Activated CD4-positive, alpha-beta T cell treated with anti-CD3 and anti-CD28 coated beads, Interleukin-2, amount 10 ng/mL, durations not matched to agents 24 days and 14 days (primary cell): Measurements from ENCODE around the gene PNP. TPM values are rescaled to one million over a fixed set of nuclear protein-coding genes. Genes with fewer than 3 reads are reported as not detected.
"Not testable (repeated sequence)": the region's sequence is repeated elsewhere in the genome, so short reads cannot be mapped to it uniquely, and the experiment has no call there.

Experiments
- DNase-seq: peaks from one replicate; pipeline ENCODE4 v3.0.0; 2022
- H3K27ac Mint-ChIP-seq: one replicate; pipeline ENCODE4 v1.8.0; 2022; ENCODE audit warnings: mild to moderate bottlenecking, mixed read lengths
- H3K27me3 Mint-ChIP-seq: one replicate; pipeline ENCODE4 v1.8.0; 2022; ENCODE audit warnings: mixed read lengths
- H3K36me3 Mint-ChIP-seq: one replicate; pipeline ENCODE4 v1.8.0; 2022; ENCODE audit warnings: low read depth, mild to moderate bottlenecking, mixed read lengths
- H3K4me1 Mint-ChIP-seq: one replicate; pipeline ENCODE4 v1.8.0; 2021; ENCODE audit warnings: mixed read lengths
- H3K4me3 Mint-ChIP-seq: one replicate; pipeline ENCODE4 v1.8.0; 2022; ENCODE audit warnings: mild to moderate bottlenecking, moderate library complexity, mixed read lengths
- H3K9me3 Mint-ChIP-seq: one replicate; pipeline ENCODE4 v1.8.0; 2021; ENCODE audit warnings: mixed read lengths
- intact Hi-C: fragments of 100-400 bp; cut with micrococcal nuclease; formaldehyde crosslinking; loops from one replicate; pipeline ENCODE4 v1.15.1; 2023
- total RNA-seq: library from RNA; stranded (reverse); gene quantifications from 2 replicates; pipeline ENCODE4 v1.2.3, GENCODE V29; 2022

PNP gene
- total RNA-seq, 1 donor from 2014 or later, result 158 TPM

DNA sequence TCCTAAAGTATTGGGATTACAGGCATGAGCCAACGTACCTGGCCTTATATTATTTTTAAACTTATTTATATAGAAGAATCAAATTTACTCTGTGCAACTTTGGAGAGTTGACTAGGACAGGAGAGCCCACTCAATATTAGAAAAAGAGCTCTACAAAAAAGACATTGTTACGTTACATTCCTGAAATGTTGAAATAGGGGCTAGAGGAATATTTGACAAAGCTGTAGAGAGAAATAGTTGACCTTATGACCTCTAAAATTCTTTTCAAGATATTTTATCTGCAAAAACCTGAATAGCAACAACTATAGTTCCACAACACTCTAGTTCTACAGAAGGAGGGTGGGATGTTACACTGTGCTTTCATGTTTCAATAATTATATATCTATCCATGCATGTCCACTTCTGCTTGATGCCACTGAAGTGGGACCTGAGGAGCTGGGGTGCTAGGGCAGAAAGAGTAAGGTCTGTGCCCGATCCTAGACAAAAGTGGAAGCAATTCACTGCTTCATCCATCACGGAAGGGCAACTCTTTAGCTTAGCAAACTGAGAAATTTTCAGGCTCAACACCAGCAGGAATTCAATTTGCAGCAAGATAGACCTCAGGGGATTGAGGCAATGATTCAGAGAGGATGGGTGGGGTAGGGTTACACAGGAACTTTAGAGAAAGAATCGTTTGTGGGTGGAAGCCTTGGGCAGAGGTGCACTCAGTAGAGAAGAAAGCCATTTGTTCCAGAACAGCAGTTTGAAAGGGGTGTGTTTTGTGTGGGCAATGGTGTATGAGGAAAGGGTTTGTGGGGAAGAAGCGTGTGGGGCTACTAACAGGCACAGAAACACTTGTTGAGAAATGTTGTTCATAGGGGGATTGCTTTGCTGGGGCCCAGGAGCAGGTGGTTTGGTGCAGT is 20.1 kb downstream of the PNP start:
- peak; percentile 76 for DNase-seq

DNA sequence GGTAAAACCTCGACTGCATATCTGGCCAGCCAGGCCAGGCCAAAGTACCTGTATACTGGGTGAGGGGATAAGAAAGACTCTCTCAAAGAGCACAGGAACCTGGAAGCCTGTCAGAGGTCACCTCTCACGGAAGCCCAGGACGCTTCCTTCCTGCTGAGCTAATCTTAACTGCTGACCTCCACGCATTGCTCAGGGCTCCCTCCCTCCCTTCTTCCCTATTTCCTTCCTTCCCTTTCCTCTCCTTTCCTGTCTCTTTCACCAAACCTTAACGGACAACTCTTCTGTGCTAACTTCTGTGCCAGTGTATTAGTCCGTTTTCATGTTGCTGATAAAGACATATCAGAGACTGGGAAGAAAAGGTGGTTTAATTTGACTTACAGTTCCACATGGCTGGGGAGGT is 21.4 kb downstream of the PNP start:
- peak overlapping the region; percentile 13 for H3K4me3 Mint-ChIP-seq

More for the DNA sequence above, 20.1 kb downstream of the PNP start:
- peak overlapping the region; percentile 55 for H3K4me3 Mint-ChIP-seq
- peaks cover 51% of the 10 kb centered on the region for H3K4me1 Mint-ChIP-seq
- no peaks in the 10 kb centered on the region for H3K27me3 Mint-ChIP-seq
- no peaks in the 10 kb centered on the region for H3K36me3 Mint-ChIP-seq
- H3K9me3 Mint-ChIP-seq, result no peaks in the 10 kb centered on the region
- H3K27ac Mint-ChIP-seq, result peak overlapping the region; percentile 73
- intact Hi-C loops, result no loop called here

DNA sequence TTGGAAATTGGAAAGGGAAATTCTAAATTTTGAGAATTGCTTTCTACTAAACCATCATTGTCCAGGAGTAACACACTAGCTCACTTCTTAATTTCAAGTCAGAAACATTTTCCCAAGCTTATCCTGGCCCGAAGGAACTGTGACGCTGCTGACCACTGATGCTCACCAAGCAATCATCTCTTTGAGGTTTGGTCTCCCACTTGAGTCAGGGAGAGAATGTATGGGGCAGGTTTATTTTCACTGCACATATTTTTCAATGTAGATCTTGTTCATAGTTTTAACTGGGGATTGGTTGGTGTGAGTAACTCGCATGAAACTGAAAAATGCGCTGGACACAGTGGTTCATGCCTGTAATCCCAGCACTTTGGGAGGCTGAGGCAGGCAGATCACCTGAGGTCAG is 23.3 kb downstream of the PNP start:
- intact Hi-C loops, result no loop called here
- H3K27me3 Mint-ChIP-seq, result no peaks in the 10 kb centered on the region

More for the DNA sequence above, 21.4 kb downstream of the PNP start:
- DNase-seq, result no peak
- peak overlapping the region; percentile 21 for H3K27ac Mint-ChIP-seq
- intact Hi-C loops, result no loop called here
- no peaks in the 10 kb centered on the region for H3K27me3 Mint-ChIP-seq
- H3K9me3 Mint-ChIP-seq, result no peaks in the 10 kb centered on the region
- peaks cover 58% of the 10 kb centered on the region for H3K4me1 Mint-ChIP-seq
- H3K36me3 Mint-ChIP-seq, result no peaks in the 10 kb centered on the region

DNA sequence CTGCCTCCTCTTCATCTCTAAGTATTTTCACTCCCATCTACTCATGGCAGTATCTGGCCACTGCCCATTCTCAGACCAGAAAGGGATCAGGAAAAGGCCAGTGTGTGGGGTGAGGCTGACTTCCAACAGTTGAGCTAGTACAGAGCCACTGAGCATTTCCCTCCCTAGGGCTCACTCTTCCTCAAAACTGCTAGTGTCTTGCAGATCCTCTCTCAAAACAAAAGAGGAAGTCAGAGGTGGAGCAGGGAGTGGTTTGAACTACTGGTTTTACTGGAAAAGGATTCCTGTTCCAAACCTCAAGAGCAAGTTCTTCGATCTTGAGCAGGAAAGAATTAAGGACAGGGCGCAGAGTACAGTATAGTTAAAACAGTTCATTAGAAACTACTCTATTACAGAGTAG is 24.4 kb downstream of the PNP start:
- Mint-ChIP-seq H3K27me3 (no peaks in the 10 kb centered on the region), H3K4me3 (no peak overlapping the region), H3K4me1 (peaks cover 47% of the 10 kb centered on the region), H3K9me3 (no peaks in the 10 kb centered on the region), H3K36me3 (no peaks in the 10 kb centered on the region), H3K27ac (peak overlapping the region; percentile 48)
- intact Hi-C loops, result no loop called here
- no peak for DNase-seq

More for the DNA sequence above, 23.3 kb downstream of the PNP start:
- H3K4me1 Mint-ChIP-seq, result peaks cover 54% of the 10 kb centered on the region
- no peaks in the 10 kb centered on the region for H3K36me3 Mint-ChIP-seq
- DNase-seq, result no peak
- H3K27ac Mint-ChIP-seq, result peak overlapping the region; percentile 25
- H3K4me3 Mint-ChIP-seq, result no peak overlapping the region
- H3K9me3 Mint-ChIP-seq, result no peaks in the 10 kb centered on the region

DNA sequence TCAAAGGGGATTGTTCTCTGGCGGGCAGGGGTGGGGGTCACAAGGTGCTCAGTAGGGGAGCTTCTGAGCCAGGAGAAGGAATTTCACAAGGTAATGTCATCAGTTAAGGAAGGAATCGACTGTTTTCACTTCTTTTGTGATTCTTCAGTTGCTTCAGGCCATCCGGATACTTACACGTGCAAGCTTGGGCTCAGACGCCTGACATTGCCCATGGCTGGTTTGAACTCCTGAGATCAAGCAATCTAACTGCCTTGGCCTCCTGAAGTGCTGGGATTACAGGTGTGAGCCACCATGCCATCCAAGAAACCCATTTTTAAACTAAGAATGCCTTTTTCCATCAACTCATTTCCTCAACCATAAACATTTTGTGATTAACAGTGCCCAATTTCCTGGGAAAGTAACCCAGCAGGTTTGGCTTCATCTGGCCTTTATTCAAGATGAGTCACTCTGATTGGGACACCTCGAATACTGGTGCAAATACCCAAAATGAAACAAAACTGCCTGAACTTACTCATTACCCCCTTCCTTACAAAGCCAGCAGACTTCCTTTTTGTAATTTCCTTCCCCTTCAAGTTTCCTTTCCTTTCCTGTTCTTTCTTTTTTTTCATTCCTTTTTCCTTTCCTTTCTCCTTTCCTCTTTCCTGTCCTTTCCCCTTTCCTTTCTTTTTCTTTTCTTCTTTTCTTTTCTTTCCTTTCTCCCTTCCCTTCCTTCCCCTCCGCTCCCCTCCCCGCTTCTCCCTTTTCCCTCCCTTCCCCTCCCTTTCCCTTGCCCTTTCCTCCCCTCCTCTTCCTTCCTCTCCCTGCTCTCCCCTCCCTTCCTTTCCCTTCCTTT is 25.9 kb downstream of the PNP start:
- Mint-ChIP-seq H3K4me3 (no peak overlapping the region), H3K27me3 (no peaks in the 10 kb centered on the region), H3K27ac (peak overlapping the region; percentile 50), H3K4me1 (peaks cover 36% of the 10 kb centered on the region), H3K36me3 (no peaks in the 10 kb centered on the region), H3K9me3 (no peaks in the 10 kb centered on the region)
- no peak for DNase-seq
- intact Hi-C loops, result no loop called here

DNA sequence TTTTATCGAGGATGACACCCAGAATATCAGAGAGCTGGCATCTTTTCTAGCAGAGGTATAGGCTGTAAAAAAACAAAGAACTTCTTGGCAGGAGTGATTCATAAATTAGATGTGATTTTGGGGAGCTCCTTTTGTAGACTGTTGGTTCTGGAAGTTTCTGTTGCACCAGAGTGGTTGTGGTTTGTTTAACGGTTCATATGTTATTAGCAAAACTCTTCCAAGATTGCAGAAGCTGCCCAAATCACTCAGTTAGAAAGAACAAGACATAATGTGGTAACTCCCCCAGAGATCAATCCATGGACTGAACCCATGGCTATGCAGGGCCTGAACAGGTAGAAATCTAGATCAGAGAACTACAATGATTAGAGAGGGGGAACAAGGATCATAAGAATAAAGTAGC is 29.4 kb downstream of the PNP start:
- Mint-ChIP-seq H3K9me3 (no peaks in the 10 kb centered on the region), H3K27me3 (peaks cover 4% of the 10 kb centered on the region), H3K4me3 (no peak overlapping the region), H3K4me1 (peaks cover 16% of the 10 kb centered on the region), H3K36me3 (no peaks in the 10 kb centered on the region), H3K27ac (no peak overlapping the region)
- no peak for DNase-seq
- intact Hi-C loops, result no loop called here

DNA sequence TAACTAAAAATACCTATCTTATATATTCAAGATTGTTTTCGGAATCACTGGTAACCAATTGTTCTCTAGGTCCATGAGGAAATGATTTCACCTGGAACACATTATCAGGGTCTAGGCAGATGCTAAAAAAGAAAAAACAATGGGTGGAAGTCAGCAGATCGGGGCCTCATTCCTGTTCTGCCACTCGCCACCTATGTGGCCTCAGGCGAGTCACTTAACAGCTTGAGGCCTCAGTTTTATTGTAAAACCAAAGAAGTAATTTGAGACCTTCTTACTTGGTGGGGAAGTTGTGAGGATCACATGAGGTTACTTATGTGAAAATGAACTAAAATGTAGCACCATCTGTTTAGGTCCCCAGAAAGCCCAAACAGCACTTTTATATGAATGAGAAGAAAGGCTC is 29.9 kb downstream of the PNP start:
- Mint-ChIP-seq H3K9me3 (no peaks in the 10 kb centered on the region), H3K27ac (no peak overlapping the region), H3K4me3 (no peak overlapping the region), H3K36me3 (no peaks in the 10 kb centered on the region), H3K4me1 (peaks cover 12% of the 10 kb centered on the region), H3K27me3 (peaks cover 4% of the 10 kb centered on the region)
- DNase-seq, result no peak
- intact Hi-C loops, result no loop called here

DNA sequence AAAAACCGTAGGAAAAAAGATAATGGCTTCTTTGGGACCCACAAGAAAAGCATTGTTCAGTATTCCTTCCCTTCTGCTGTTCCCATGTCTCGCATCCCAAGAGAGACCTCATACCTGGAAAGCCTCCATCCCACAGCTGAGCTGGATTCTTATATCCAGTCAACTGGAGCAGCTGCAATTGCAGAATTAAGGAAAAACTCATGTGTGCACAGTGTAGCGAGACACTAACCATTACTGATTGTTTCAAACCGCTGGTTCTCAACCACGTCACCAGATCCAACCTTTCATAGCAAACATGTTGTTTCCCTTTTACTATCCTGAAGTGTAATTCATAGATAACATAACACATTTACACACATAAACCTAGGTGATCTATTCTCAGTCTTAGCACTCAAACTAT is 30.7 kb downstream of the PNP start:
- intact Hi-C loops, result no loop called here
- no peak for DNase-seq
- no peaks in the 10 kb centered on the region for H3K36me3 Mint-ChIP-seq
- peaks cover 11% of the 10 kb centered on the region for H3K4me1 Mint-ChIP-seq
- H3K27ac Mint-ChIP-seq, result no peak overlapping the region
- H3K9me3 Mint-ChIP-seq, result no peaks in the 10 kb centered on the region
- H3K4me3 Mint-ChIP-seq, result no peak overlapping the region
- peaks cover 7% of the 10 kb centered on the region for H3K27me3 Mint-ChIP-seq

DNA sequence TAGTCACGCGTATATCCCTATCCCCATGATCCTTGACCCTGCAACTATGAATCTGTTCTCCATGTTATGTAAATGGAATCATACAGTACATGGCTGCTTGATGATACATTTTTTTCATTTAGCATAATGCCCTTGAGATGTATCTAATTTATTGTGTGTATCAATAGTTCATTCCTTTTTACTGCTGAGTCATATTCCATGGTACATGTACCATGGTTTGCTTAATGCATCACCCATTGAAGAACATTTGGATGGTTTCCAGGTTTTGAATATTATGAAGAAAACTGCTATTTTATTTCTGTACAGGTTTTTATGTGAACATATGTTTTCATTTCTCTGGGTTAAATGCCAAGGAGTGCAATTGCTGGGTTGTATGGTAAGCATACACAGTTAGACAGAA is 32.1 kb downstream of the PNP start:
- Mint-ChIP-seq H3K9me3 (no peaks in the 10 kb centered on the region), H3K36me3 (no peaks in the 10 kb centered on the region), H3K27ac (no peak overlapping the region), H3K27me3 (peaks cover 7% of the 10 kb centered on the region), H3K4me1 (no peaks in the 10 kb centered on the region), H3K4me3 (no peak overlapping the region)
- no peak for DNase-seq
- intact Hi-C loops, result no loop called here

DNA sequence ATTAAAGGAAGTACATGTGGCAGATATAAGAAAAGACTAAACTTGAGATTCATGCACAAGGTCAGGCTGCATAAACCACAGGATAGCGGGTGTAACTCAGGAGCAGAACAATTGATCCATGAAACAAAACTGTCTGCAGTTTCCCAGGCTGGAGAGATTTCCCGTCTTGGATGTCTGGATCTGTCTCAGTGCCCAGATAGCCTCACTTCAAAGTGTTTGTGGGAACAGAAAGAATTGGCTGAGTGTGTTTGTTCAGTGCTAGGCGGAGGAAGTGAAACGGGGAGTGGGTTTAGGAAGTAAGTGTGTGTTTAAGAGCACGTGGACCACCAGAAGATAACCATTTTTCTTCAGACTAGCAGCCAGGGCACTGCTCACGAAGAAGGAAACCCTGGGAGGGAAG is 34.7 kb downstream of the PNP start:
- intact Hi-C loops, result no loop called here
- Mint-ChIP-seq H3K9me3 (no peaks in the 10 kb centered on the region), H3K27ac (no peak overlapping the region), H3K4me1 (no peaks in the 10 kb centered on the region), H3K27me3 (peaks cover 7% of the 10 kb centered on the region), H3K4me3 (no peak overlapping the region), H3K36me3 (no peaks in the 10 kb centered on the region)
- no peak for DNase-seq

DNA sequence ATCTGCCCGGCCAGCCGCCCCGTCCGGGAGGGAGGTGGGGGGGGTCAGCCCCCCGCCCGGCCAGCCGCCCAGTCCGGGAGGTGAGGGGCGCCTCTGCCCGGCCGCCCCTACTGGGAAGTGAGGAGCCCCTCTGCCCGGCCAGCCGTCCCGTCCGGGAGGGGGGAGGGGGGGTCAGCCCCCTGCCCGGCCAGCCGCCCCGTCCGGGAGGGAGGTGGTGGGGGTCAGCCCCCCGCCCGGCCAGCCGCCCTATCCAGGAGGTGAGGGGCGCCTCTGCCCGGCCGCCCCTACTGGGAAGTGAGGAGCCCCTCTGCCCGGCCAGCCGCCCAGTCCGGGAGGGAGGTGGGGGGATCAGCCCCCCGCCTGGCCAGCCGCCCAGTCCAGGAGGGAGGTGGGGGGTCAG is 37.1 kb downstream of the PNP start:
- H3K27me3 Mint-ChIP-seq, result peaks cover 12% of the 10 kb centered on the region
- DNase-seq, H3K4me1 Mint-ChIP-seq, H3K27ac Mint-ChIP-seq, H3K9me3 Mint-ChIP-seq, intact Hi-C loops, H3K36me3 Mint-ChIP-seq, H3K4me3 Mint-ChIP-seq: not testable (repeated sequence)

DNA sequence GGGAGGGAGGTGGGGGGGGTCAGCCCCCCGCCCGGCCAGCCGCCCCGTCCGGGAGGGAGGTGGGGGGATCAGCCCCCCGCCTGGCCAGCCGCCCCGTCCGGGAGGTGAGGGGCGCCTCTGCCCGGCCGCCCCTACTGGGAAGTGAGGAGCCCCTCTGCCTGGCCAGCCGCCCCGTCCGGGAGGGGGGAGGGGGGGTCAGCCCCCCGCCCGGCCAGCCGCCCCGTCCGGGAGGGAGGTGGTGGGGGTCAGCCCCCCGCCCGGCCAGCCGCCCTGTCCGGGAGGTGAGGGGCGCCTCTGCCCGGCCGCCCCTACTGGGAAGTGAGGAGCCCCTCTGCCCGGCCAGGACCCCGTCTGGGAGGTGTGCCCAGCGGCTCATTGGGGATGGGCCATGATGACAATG is 37.5 kb downstream of the PNP start:
- DNase-seq, H3K36me3 Mint-ChIP-seq, H3K27ac Mint-ChIP-seq, H3K4me1 Mint-ChIP-seq, intact Hi-C loops, H3K9me3 Mint-ChIP-seq, H3K4me3 Mint-ChIP-seq: not testable (repeated sequence)
- H3K27me3 Mint-ChIP-seq, result peaks cover 15% of the 10 kb centered on the region

DNA sequence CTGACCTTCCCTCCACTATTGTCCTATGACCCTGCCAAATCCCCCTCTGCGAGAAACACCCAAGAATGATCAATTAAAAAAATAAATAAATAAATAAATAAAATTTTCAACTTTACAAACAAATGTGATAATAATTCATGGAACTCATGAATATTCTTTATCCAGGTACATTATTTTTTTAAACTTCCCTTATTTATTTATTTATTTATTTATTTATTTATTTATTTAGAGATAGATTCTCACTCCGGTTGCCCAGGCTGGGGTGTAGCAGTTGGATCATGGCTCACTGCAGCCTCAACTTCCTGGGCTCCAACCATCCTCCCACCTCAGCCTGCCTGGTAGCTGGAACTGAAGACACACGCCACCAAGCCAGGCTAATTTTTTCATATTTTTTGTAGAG is 38.3 kb downstream of the PNP start:
- H3K36me3 Mint-ChIP-seq, DNase-seq, H3K4me3 Mint-ChIP-seq, intact Hi-C loops, H3K27ac Mint-ChIP-seq, H3K4me1 Mint-ChIP-seq, H3K9me3 Mint-ChIP-seq: not testable (repeated sequence)
- H3K27me3 Mint-ChIP-seq, result peaks cover 20% of the 10 kb centered on the region

DNA sequence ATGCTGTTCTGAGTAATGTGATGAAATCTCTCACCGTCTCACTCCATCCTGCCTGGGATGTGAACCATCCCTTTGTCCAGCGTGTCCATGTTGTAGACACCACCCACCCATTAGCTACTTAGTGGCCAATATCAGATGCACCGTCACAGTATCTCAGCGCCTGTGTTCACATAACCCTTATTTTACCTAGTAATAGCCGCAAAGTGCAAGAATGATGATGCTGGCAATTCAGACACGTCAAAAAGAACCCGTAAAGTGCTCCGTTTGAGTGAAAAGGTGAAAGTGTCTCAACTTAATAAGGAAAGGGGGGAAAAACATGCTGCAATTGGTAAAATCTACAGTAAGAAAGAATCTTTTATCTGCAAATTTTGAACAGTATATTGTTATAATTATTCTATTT is 39.2 kb downstream of the PNP start:
- peak; percentile 32 for DNase-seq
- H3K27me3 Mint-ChIP-seq, result peaks cover 20% of the 10 kb centered on the region
- no peaks in the 10 kb centered on the region for H3K9me3 Mint-ChIP-seq
- no peak overlapping the region for H3K27ac Mint-ChIP-seq
- intact Hi-C loops, result no loop called here
- H3K4me1 Mint-ChIP-seq, result no peaks in the 10 kb centered on the region
- no peak overlapping the region for H3K4me3 Mint-ChIP-seq
- H3K36me3 Mint-ChIP-seq, result no peaks in the 10 kb centered on the region
